OCI-LY3 (cell line): ENCODE data around the gene DBNDD1.

Experiments
- H2AFZ ChIP-seq: fragments of 200-600, 300-600 bp; shearing (Covaris generic); 2 replicates; pipeline ENCODE4 v1.6.0; 2014; ENCODE audit warnings: antibody characterized with exemption, low read depth, low read length
- H3K27ac ChIP-seq: fragments of 200-600, 300-600 bp; sonication (generic); 2 replicates; pipeline ENCODE4 v1.5.1; 2014; ENCODE audit warnings: mild to moderate bottlenecking, low read length, moderate library complexity, mixed read lengths
- H3K27me3 ChIP-seq: fragments of 200-600, 300-600 bp; sonication (generic); 2 replicates; pipeline ENCODE4 v1.6.1; 2014; ENCODE audit warnings: low read depth, low read length, mixed read lengths
- H3K36me3 ChIP-seq: fragments of 200-600, 300-600 bp; sonication (generic); replicated peaks from 2 replicates; pipeline ENCODE3; 2014; ENCODE audit warnings: low read depth, low read length, mixed read lengths
- H3K4me1 ChIP-seq: fragments of 300-600, 200-600 bp; sonication (generic); 2 replicates; pipeline ENCODE4 v1.6.1; 2014; ENCODE audit warnings: low read length, mixed read lengths
- H3K4me2 ChIP-seq: fragments of 200-600, 300-600 bp; sonication (generic); 2 replicates; pipeline ENCODE4 v1.6.1; 2014; ENCODE audit warnings: low read length, mixed read lengths
- H3K4me3 ChIP-seq: fragments of 300-600, 200-600 bp; sonication (generic); 2 replicates; pipeline ENCODE4 v1.5.1; 2014; ENCODE audit warnings: antibody characterized with exemption, mild to moderate bottlenecking, low read length, moderate library complexity
- H3K79me2 ChIP-seq: fragments of 300-600, 200-600 bp; shearing (Covaris generic); 2 replicates; pipeline ENCODE4 v1.6.1; 2014; ENCODE audit warnings: mild to moderate bottlenecking, low read length, mixed read lengths
- H3K9ac ChIP-seq: fragments of 300-600, 200-600 bp; shearing (Covaris generic); 2 replicates; pipeline ENCODE4 v1.6.0; 2014; ENCODE audit warnings: mild to moderate bottlenecking, low read length, moderate library complexity
- H3K9me3 ChIP-seq: fragments of 200-600, 300-600 bp; shearing (Covaris generic); 2 replicates; pipeline ENCODE4 v1.6.1; 2014; ENCODE audit warnings: low read length, mixed read lengths; ENCODE audit not compliant: insufficient read depth
- H4K20me1 ChIP-seq: fragments of 200-600, 300-600 bp; sonication (generic); 2 replicates; pipeline ENCODE4 v1.6.1; 2016; ENCODE audit warnings: low read length, mixed read lengths; ENCODE audit not compliant: insufficient read depth
- EZH2phosphoT487 ChIP-seq: fragments of 200-600 bp; shearing (Covaris generic); IDR thresholded peaks from 2 replicates; pipeline ENCODE4 v1.6.1; 2018; ENCODE audit warnings: antibody characterized with exemption, mixed run types, low read depth
- TF ChIP-seq, protein P1 (sequence below): fragments of 200-600, 300-600 bp; sonication (generic); IDR thresholded peaks from 2 replicates; pipeline ENCODE4 v1.5.1; 2014; ENCODE audit warnings: antibody characterized with exemption, low read length, low read depth

DBNDD1 gene

DNA sequence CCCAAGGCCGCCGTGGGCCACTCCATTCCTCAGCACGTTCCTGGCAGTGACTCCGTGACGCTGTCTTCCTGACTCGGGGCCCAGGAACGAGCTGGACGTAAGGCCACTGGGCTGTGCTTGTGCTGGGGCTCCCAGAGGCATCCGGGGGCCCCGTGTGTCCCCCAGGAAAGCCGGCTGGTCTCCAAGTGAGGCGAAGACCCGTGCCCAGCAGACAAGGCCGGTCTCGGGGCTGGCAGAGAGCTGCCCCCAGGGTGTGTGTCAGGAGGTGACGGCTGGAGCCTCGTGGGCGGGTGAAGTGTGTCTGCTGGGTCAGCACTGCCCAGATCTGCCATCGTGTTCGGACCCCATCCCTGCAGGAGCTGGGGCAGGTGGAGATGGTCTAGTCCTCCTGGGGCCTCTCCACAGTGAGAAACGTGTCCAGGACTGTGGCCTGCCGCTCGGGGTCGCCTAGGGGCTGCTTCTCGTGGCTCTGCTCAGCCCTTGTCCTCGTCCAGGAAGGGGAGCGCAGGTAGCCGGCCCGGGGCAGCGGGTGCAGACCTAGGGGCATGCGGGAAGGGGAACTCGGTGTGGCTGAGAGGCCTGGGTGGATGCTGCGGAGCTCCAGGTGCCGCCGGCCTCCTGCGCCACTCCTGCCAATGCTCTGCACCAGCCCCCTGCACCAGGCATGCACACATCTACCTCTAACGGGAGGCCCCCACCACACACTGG is 13.1 kb downstream of the DBNDD1 start:
- no peak for TF ChIP-seq EZH2phosphoT487
- TF ChIP-seq, protein P1, sequence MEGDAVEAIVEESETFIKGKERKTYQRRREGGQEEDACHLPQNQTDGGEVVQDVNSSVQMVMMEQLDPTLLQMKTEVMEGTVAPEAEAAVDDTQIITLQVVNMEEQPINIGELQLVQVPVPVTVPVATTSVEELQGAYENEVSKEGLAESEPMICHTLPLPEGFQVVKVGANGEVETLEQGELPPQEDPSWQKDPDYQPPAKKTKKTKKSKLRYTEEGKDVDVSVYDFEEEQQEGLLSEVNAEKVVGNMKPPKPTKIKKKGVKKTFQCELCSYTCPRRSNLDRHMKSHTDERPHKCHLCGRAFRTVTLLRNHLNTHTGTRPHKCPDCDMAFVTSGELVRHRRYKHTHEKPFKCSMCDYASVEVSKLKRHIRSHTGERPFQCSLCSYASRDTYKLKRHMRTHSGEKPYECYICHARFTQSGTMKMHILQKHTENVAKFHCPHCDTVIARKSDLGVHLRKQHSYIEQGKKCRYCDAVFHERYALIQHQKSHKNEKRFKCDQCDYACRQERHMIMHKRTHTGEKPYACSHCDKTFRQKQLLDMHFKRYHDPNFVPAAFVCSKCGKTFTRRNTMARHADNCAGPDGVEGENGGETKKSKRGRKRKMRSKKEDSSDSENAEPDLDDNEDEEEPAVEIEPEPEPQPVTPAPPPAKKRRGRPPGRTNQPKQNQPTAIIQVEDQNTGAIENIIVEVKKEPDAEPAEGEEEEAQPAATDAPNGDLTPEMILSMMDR = no peak
- no peaks in the 10 kb centered on the region for H3K36me3 ChIP-seq
- H3K79me2 ChIP-seq = no peaks in the 10 kb centered on the region
- no peaks in the 10 kb centered on the region for H3K4me1 ChIP-seq
- no peak overlapping the region for H3K4me2 ChIP-seq
- no peaks in the 10 kb centered on the region for H4K20me1 ChIP-seq
- H2AFZ ChIP-seq = no peak overlapping the region
- H3K27ac ChIP-seq = no peak overlapping the region
- no peak overlapping the region for H3K4me3 ChIP-seq
- no peak overlapping the region for H3K9ac ChIP-seq
- H3K27me3 ChIP-seq = peaks cover 4% of the 10 kb centered on the region; the same call in 1 of the 2 replicates
- no peaks in the 10 kb centered on the region for H3K9me3 ChIP-seq

DNA sequence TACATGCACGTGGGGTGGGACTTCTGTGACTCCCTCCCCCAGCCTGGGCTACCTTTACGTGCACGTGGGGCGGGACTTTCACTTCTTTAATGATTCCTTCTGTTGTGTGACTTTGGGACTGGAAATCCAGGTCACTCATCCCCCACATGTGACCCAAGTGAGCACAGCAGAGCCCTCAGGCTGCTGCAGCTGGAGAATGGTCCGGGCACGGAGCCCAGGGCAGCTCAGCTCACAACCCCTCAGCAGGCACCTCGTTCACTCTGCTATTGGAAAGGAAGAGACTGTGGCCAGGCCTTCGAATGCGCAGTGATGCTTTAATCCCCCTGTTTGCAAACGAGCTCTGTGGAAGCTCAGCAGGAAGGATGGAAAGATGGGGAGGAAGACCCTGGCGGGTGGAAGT is 14.7 kb downstream of the DBNDD1 start:
- Histone ChIP-seq H3K9me3 (no peaks in the 10 kb centered on the region), H3K27ac (no peak overlapping the region), H3K9ac (no peak overlapping the region), H3K4me3 (no peak overlapping the region), H3K79me2 (no peaks in the 10 kb centered on the region), H3K36me3 (peaks cover 3% of the 10 kb centered on the region), H3K4me1 (no peaks in the 10 kb centered on the region), H2AFZ (no peak overlapping the region), H3K4me2 (no peak overlapping the region), H3K27me3 (peaks cover 3% of the 10 kb centered on the region; the same call in 1 of the 2 replicates), H4K20me1 (no peaks in the 10 kb centered on the region)
- no peak for TF ChIP-seq EZH2phosphoT487
- TF ChIP-seq, protein P1 = no peak

DNA sequence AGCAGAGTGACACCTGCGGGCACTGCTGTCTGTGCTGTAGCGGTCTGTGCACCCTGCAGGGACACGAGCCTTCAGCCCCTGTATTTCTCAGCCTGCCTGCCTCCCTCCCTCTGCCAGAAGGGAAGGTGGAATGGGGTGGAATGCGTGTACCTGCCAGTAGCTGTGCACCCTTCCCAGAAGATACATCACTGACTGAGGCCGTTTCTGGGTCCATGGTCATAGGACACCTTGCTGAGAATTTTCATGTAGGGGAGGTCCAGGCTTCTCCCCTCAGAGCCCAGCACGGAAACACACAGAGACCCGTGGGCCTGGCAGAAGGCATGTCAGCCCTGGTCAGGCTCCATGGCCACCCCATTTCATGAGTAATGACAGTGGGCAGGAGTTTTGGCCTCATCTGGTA is 16.5 kb downstream of the DBNDD1 start:
- peaks cover 13% of the 10 kb centered on the region for H3K36me3 ChIP-seq
- no peak overlapping the region for H3K4me3 ChIP-seq
- no peak overlapping the region for H3K4me2 ChIP-seq
- no peaks in the 10 kb centered on the region for H3K4me1 ChIP-seq
- no peaks in the 10 kb centered on the region for H3K9me3 ChIP-seq
- no peak overlapping the region for H3K27ac ChIP-seq
- no peak overlapping the region for H3K9ac ChIP-seq
- H2AFZ ChIP-seq = no peak overlapping the region
- TF ChIP-seq, protein P1 = no peak
- no peak for TF ChIP-seq EZH2phosphoT487
- H3K79me2 ChIP-seq = no peaks in the 10 kb centered on the region
- no peaks in the 10 kb centered on the region for H4K20me1 ChIP-seq
- no peaks in the 10 kb centered on the region for H3K27me3 ChIP-seq

DNA sequence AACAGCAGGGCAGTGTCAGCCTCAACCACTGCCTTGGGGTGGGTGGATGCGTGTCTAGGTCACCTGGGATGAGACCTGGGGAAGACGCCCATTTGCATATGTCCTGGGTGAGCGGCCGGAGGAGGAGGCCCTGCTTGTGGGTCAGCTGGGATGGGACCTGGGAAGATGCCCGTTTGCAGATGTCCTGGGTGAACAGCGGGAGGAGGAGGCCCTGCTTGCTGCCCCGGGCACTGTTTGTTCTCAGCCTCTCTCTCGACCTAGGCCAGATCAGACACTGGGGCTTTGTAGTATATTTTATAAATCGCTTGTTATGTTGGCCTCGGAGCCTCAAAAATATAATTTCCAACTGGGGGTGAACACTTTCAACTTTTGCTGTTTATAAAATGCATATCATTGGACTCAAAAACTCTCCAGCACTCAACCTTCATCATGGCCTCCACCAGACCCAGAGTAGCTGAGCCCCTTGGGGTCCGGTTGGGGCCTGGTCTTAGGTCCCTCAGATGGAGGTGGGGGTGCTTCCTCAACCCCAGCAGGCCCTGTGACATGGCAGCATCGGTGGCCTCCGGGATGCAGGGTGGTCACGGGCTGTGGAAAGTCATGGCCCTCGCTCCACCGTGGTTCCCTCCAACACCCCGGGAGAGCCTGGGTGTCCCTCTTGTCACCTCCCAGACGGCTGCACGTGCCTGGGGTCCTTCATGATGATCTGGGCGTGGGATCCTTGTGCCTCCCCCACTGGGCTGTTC is 17.3 kb downstream of the DBNDD1 start:
- no peak overlapping the region for H2AFZ ChIP-seq
- no peak overlapping the region for H3K27ac ChIP-seq
- H4K20me1 ChIP-seq = no peaks in the 10 kb centered on the region
- no peaks in the 10 kb centered on the region for H3K27me3 ChIP-seq
- H3K4me1 ChIP-seq = no peaks in the 10 kb centered on the region
- no peak overlapping the region for H3K4me3 ChIP-seq
- no peak overlapping the region for H3K9ac ChIP-seq
- TF ChIP-seq, protein P1 = no peak
- TF ChIP-seq EZH2phosphoT487 = no peak
- no peak overlapping the region for H3K4me2 ChIP-seq
- H3K36me3 ChIP-seq = peaks cover 19% of the 10 kb centered on the region
- no peaks in the 10 kb centered on the region for H3K79me2 ChIP-seq
- no peaks in the 10 kb centered on the region for H3K9me3 ChIP-seq
